ENCODE measurements around the gene ZDHHC3.
"Not testable (repeated sequence)": the region's sequence is repeated elsewhere in the genome, so short reads cannot be mapped to it uniquely, and the experiment has no call there.

Gene ZDHHC3

GRCh38 chr3:44958386-44958785, 17.6 kb downstream of the ZDHHC3 start:
- TF ChIP-seq CTCF (IDR thresholded peaks at IDR 0.05; ENCODE audit: insufficient read depth, low read depth, low read length, missing control alignments): no peak

GRCh38 chr3:44957986-44958385, 18.0 kb downstream of the ZDHHC3 start:
- no peak overlapping the region for H3K4me3 ChIP-seq (ENCODE audit: low read depth, low read length)
- TF ChIP-seq CTCF (IDR thresholded peaks at IDR 0.05; ENCODE audit: insufficient read depth, low read depth, low read length, missing control alignments): no peak
- no peak for DNase-seq (ENCODE audit: low read depth)

More at GRCh38 chr3:44958386-44958785, 17.6 kb downstream of the ZDHHC3 start:
- DNase-seq (ENCODE audit: low read depth): no peak
- H3K4me3 ChIP-seq (ENCODE audit: low read depth, low read length): no peak overlapping the region

GRCh38 chr3:44955917-44956316, 20.1 kb downstream of the ZDHHC3 start:
- no peak for TF ChIP-seq CTCF (IDR thresholded peaks at IDR 0.05; ENCODE audit: insufficient read depth, low read depth, low read length, missing control alignments)
- no peak for DNase-seq (ENCODE audit: low read depth)
- no peak overlapping the region for H3K4me3 ChIP-seq (ENCODE audit: low read depth, low read length)

GRCh38 chr3:44954962-44955361, 21.0 kb downstream of the ZDHHC3 start:
- DNase-seq (ENCODE audit: low read depth): peak; percentile 19
- H3K4me3 ChIP-seq (ENCODE audit: low read depth, low read length): no peak overlapping the region
- TF ChIP-seq CTCF (IDR thresholded peaks at IDR 0.05; ENCODE audit: insufficient read depth, low read depth, low read length, missing control alignments): no peak

- DNase-seq (ENCODE audit: low read depth): no peak
- no peak overlapping the region for H3K4me3 ChIP-seq (ENCODE audit: low read depth, low read length)
Measured at GRCh38 chr3:44954304-44954703, 21.7 kb downstream of the ZDHHC3 start.

GRCh38 chr3:44952689-44953088, 23.3 kb downstream of the ZDHHC3 start:
- TF ChIP-seq CTCF (IDR thresholded peaks at IDR 0.05; ENCODE audit: insufficient read depth, low read depth, low read length, missing control alignments): no peak
- no peak overlapping the region for H3K4me3 ChIP-seq (ENCODE audit: low read depth, low read length)
- DNase-seq (ENCODE audit: low read depth): no peak

More at GRCh38 chr3:44954304-44954703, 21.7 kb downstream of the ZDHHC3 start:
- no peak for TF ChIP-seq CTCF (IDR thresholded peaks at IDR 0.05; ENCODE audit: insufficient read depth, low read depth, low read length, missing control alignments)

- no peak for DNase-seq (ENCODE audit: low read depth)
- no peak for TF ChIP-seq CTCF (IDR thresholded peaks at IDR 0.05; ENCODE audit: insufficient read depth, low read depth, low read length, missing control alignments)
- H3K4me3 ChIP-seq (ENCODE audit: low read depth, low read length): no peak overlapping the region
Measured at GRCh38 chr3:44950275-44950734, 25.7 kb downstream of the ZDHHC3 start.

GRCh38 chr3:44949770-44950169, 26.2 kb downstream of the ZDHHC3 start:
- not testable (repeated sequence) for DNase-seq (ENCODE audit: low read depth); H3K4me3 ChIP-seq (ENCODE audit: low read depth, low read length)

Data from GM12865 (cell line).